Duodenal mucosa (tissue), 2 donors: ENCODE results near the gene FOXB2.

Experiments used
- H3K27ac ChIP-seq: one replicate; pipeline ENCODE4 v1.7.0; 2013; ENCODE audit warnings: low read depth, low read length
- H3K27me3 ChIP-seq, 2 donors: one replicate each; pipeline ENCODE4 v1.7.0; 2013; ENCODE audit warnings: low read length in 2 of 2, control low read depth in 1 of 2; ENCODE audit not compliant: insufficient read depth in 2 of 2, control insufficient read depth in 1 of 2
- H3K36me3 ChIP-seq, 2 donors: one replicate each; pipeline ENCODE4 v1.7.0; 2013; ENCODE audit warnings: low read length in 2 of 2, control low read depth in 1 of 2; ENCODE audit not compliant: insufficient read depth in 2 of 2, control insufficient read depth in 1 of 2
- H3K4me1 ChIP-seq, 2 donors: one replicate each; pipeline ENCODE4 v1.7.0; 2013; ENCODE audit warnings: low read length in 2 of 2, control low read depth in 1 of 2; ENCODE audit not compliant: insufficient read depth in 2 of 2, control insufficient read depth in 1 of 2
- H3K4me3 ChIP-seq, 2 donors: one replicate each; pipeline ENCODE4 v1.7.0; 2013; ENCODE audit warnings: low read length in 2 of 2, low read depth in 1 of 2
- H3K9ac ChIP-seq, 2 donors: one replicate each; pipeline ENCODE4 v1.7.0; 2013; ENCODE audit warnings: low read length in 2 of 2, low read depth in 1 of 2
- H3K9me3 ChIP-seq, 2 donors: one replicate each; pipeline ENCODE4 v1.7.0; 2013; ENCODE audit warnings: low read length in 2 of 2, control low read depth in 1 of 2; ENCODE audit not compliant: control insufficient read depth in 1 of 2

Gene FOXB2

GRCh38 chr9:77021291-77021894, 1.9 kb downstream of the FOXB2 start:
- Histone ChIP-seq H3K4me3 (peak overlapping the region in 1 of 2 donors; percentile 32), H3K4me1 (peaks cover 7 to 12% of the 10 kb centered on the region in 2 donors), H3K27ac (no peak overlapping the region), H3K36me3 (no peaks in the 10 kb centered on the region), H3K9ac (no peak overlapping the region), H3K9me3 (no peaks in the 10 kb centered on the region), H3K27me3 (peaks cover 86 to 89% of the 10 kb centered on the region in 2 donors)

- Histone ChIP-seq H3K9me3 (no peaks in the 10 kb centered on the region), H3K36me3 (no peaks in the 10 kb centered on the region), H3K4me3 (peak overlapping the region; percentile 4 to 32), H3K27me3 (peaks cover 78 to 81% of the 10 kb centered on the region in 2 donors), H3K4me1 (peaks cover 5 to 12% of the 10 kb centered on the region in 2 donors), H3K9ac (no peak overlapping the region), H3K27ac (no peak overlapping the region)
These were observed 2.7 kb downstream of the FOXB2 start for GRCh38 chr9:77021922-77022782.

DNA sequence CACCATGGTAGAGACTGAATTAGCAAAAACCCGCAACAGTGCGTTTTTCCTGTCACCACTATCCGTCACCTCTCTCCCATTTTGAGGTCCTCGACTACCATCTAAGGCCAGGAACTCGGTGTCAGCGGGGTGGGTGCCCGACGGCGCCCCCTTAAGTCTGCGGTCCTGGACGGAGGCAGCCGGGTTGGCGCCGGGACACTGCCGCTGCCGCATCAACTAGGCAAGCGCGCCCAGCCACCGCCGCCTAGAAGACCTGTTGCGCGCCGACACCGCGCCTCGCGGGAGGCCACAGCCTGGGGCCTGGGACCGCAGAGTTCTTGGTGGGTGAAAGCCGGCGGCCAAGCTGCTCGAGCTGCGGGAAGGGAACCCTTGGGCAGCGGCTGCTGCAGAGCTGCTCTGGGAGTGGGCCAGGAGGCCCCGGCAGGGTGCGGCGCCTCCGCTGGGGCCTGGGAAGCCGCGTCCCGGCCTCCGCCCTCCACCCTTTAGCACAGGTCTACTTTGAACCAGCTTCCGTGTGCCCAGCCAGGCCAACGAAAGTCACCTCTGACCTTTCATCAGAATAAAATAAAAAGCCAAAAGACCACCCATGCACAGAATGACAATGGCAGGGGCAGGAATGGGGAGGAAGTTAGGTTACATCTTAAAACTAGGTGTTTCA, 3.5 kb downstream of the FOXB2 start:
- H3K4me3 ChIP-seq, result no peak overlapping the region
- no peaks in the 10 kb centered on the region for H3K9me3 ChIP-seq
- peaks cover 5 to 12% of the 10 kb centered on the region in 2 donors for H3K4me1 ChIP-seq
- no peaks in the 10 kb centered on the region for H3K36me3 ChIP-seq
- peaks cover 70 to 74% of the 10 kb centered on the region in 2 donors for H3K27me3 ChIP-seq
- H3K9ac ChIP-seq, result no peak overlapping the region
- H3K27ac ChIP-seq, result no peak overlapping the region

DNA sequence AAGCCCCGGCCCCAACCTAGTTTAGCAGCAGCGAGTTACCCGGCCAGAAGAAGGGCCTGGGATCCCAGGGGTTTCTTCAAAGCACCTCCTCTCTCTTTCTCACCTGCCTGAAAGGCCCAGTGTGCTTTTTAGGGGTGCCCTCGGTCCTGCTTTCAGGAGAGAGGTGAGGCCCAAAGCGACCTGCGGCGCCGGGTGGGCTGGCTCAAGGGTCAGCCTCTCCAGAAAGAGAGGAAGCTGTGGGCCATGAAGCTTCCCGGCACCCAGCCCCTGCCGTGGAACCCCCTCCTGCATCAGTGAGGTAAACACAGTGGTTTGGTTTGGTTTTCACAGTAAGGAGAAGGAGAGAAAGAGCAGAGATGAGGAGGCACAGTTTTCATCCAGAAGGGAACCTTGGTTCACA, 4.3 kb downstream of the FOXB2 start:
- H3K36me3 ChIP-seq, result no peaks in the 10 kb centered on the region
- no peak overlapping the region for H3K4me3 ChIP-seq
- H3K9me3 ChIP-seq, result no peaks in the 10 kb centered on the region
- no peak overlapping the region for H3K9ac ChIP-seq
- H3K27me3 ChIP-seq, result peaks cover 70 to 72% of the 10 kb centered on the region in 2 donors
- no peak overlapping the region for H3K27ac ChIP-seq
- H3K4me1 ChIP-seq, result peaks cover 5 to 9% of the 10 kb centered on the region in 2 donors

GRCh38 chr9:77024776-77025545, 5.5 kb downstream of the FOXB2 start:
- Histone ChIP-seq H3K36me3 (no peaks in the 10 kb centered on the region), H3K27me3 (peaks cover 61 to 62% of the 10 kb centered on the region in 2 donors), H3K9me3 (no peaks in the 10 kb centered on the region), H3K4me1 (peaks cover 3 to 5% of the 10 kb centered on the region in 2 donors), H3K4me3 (no peak overlapping the region), H3K27ac (no peak overlapping the region), H3K9ac (no peak overlapping the region)

- H3K27me3 ChIP-seq, result peaks cover 28 to 35% of the 10 kb centered on the region in 2 donors
These were observed 9.0 kb downstream of the FOXB2 start for GRCh38 chr9:77028478-77028877.

DNA sequence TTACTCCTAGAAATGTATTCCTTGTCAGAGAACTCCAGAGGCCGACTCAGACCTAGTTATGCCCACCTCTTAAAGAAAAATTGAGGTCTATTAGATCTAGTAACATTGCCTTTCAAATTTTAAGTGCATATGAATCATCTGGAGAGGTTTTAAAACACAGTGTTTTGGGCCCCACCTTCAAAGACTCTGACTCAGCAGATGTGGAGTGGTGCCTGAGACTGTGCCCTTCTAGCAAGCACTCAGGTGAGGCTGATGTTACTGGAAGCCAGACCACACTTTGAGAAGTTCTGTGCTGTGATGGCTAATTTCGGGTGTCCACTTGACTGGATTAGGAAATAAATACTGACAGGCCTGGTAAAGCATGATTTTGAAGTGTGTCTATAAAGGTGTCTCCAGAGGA, 10.6 kb downstream of the FOXB2 start:
- Histone ChIP-seq H3K27ac (no peak overlapping the region), H3K27me3 (peaks cover 13 to 25% of the 10 kb centered on the region in 2 donors), H3K36me3 (no peaks in the 10 kb centered on the region), H3K4me3 (no peak overlapping the region), H3K4me1 (no peaks in the 10 kb centered on the region), H3K9ac (no peak overlapping the region), H3K9me3 (no peaks in the 10 kb centered on the region)

More at GRCh38 chr9:77028478-77028877, 9.0 kb downstream of the FOXB2 start:
- H3K9ac ChIP-seq, result no peak overlapping the region
- no peak overlapping the region for H3K27ac ChIP-seq
- H3K4me3 ChIP-seq, result no peak overlapping the region
- no peaks in the 10 kb centered on the region for H3K36me3 ChIP-seq
- H3K9me3 ChIP-seq, result no peaks in the 10 kb centered on the region
- H3K4me1 ChIP-seq, result no peaks in the 10 kb centered on the region

DNA sequence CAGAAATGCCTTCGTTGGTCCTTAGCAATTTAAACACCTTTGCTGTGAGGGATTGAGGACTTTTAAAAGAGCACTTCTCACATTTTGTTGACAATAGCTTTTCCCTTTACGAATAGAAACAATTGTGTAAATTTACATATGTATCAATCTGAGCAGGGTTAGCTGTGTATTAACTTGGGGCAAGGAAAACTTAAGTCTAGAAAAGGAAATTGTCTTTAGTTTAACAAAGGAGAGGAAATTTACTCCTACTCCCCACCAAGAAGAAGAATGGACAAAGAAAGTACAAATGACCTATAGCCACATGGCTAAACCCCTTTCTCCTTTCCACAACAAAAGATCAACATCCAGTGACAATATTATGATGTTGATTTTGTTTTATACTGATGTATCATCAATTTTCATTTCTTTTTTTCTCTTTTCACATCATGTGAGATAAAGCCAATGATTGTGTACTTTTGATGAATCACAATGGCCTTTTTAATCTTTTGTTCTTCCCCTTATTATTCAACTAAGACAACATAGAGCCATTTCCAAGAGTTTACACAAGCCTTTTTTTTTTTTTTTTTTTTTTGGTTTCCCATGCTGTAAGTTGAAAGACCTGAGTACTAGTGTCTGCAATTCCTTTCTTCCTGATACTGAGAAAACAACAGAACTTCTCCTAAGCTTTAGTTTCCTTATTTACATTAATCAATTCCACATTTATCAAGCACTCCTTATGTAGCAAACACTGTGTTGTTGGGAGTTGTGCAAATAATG, 19.0 kb downstream of the FOXB2 start:
- H3K4me1 ChIP-seq, result no peaks in the 10 kb centered on the region
- H3K9ac ChIP-seq, result no peak overlapping the region
- H3K36me3 ChIP-seq, result no peaks in the 10 kb centered on the region
- no peak overlapping the region for H3K4me3 ChIP-seq
- no peak overlapping the region for H3K27ac ChIP-seq
- H3K27me3 ChIP-seq, result peaks cover 0 to 5% of the 10 kb centered on the region in 2 donors
- H3K9me3 ChIP-seq, result no peaks in the 10 kb centered on the region

DNA sequence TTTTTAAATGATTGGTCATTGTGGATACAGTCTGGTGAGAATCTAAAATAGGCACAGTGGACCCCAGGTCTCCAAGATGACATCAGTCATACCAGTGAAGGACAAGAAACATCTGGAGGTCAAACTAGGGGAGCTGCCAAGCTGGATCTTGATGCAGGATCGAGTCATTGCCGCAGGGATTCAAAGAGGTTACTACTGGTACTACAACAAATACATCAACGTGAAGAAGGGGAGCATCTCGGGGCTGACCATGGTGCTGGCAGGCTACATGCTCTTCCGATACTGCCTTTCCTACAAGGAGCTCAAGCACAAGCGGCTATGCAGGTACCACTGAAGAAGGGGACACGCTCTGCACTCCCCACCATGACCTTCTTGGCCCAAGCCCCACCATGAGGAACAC, 20.9 kb downstream of the FOXB2 start:
- Histone ChIP-seq H3K9me3 (no peaks in the 10 kb centered on the region), H3K9ac (no peak overlapping the region), H3K4me1 (no peaks in the 10 kb centered on the region), H3K27me3 (no peaks in the 10 kb centered on the region), H3K4me3 (no peak overlapping the region), H3K27ac (no peak overlapping the region), H3K36me3 (no peaks in the 10 kb centered on the region)
